K562 (cell line): ENCODE data around the gene FOXA3. TPM values are rescaled to one million over a fixed set of nuclear protein-coding genes. Genes with fewer than 3 reads are reported as not detected.

Experiments used
- AFF4 ChIP-seq: sonication (generic); formaldehyde crosslinking; IDR thresholded peaks from 2 replicates; pipeline ENCODE4 v1.8.0; 2023; ENCODE audit warnings: mild to moderate bottlenecking, missing genetic modification reagents
- ATF7 ChIP-seq: fragments of 450-650 bp; IDR thresholded peaks from 2 replicates; pipeline ENCODE4 v1.7.1; 2014; ENCODE audit warnings: mild to moderate bottlenecking, moderate library complexity
- CEBPZ ChIP-seq: fragments of 150-350 bp; IDR thresholded peaks from 2 replicates; pipeline ENCODE4 v1.6.1; 2014; ENCODE audit warnings: low read depth, mild to moderate bottlenecking, low read length, borderline replicate concordance
- ELK1 ChIP-seq: sonication (generic); formaldehyde crosslinking; IDR thresholded peaks from 2 replicates; pipeline ENCODE4 v1.8.1; 2022; ENCODE audit warnings: missing genetic modification reagents
- ERF ChIP-seq: fragments of 450-650 bp; formaldehyde crosslinking; IDR thresholded peaks from 2 replicates; pipeline ENCODE4 v1.4.0; 2020; ENCODE audit warnings: mild to moderate bottlenecking, mixed read lengths
- RCOR1 ChIP-seq, 2 experiments: IDR thresholded peaks; 2 replicates each; pipeline ENCODE4 v1.6.1; 2012; ENCODE audit warnings: low read depth in 2 of 2, low read length in 2 of 2, borderline replicate concordance in 1 of 2, improper control_type of control experiment in 1 of 2
- ZNF184 ChIP-seq: sonication (generic); formaldehyde crosslinking; IDR thresholded peaks from 2 replicates; pipeline ENCODE4 v1.5.0; 2020; ENCODE audit warnings: missing genetic modification reagents
- ZNF318 ChIP-seq, 2 experiments: fragments of 450-650 bp; IDR thresholded peaks; 2 replicates each; pipeline ENCODE4 v1.6.1; 2016; ENCODE audit warnings: mild to moderate bottlenecking in 2 of 2, borderline replicate concordance in 1 of 2, low read depth in 1 of 2, moderate library complexity in 1 of 2
- ZNF780A ChIP-seq: fragments of 250-450 bp; sonication (Bioruptor Pico); IDR thresholded peaks from 2 replicates; pipeline ENCODE4 v1.5.0; 2021; ENCODE audit warnings: mild to moderate bottlenecking
- polyA plus RNA-seq, 8 experiments: library from polyadenylated mRNA; depleted of rRNA in 4 of 8; stranded (reverse) in 5 of 8; unstranded in 3 of 8; fragments of >200 nt; fragmentation: Nextera tagmentation in 2 of 8; fragmentation: Illumina TruSeq in 1 of 8; extraction: Ambion mirVana in 2 of 8; extraction: Trizol in 1 of 8; gene quantifications; 2 replicates each; pipeline versions ENCODE4 v1.2.1 to v1.2.3, GENCODE V29; 2011 to 2014; ENCODE audit warnings: inconsistent platforms in 1 of 8, missing spikeins in 1 of 8
- total RNA-seq, 7 experiments: library from RNA; depleted of rRNA in 6 of 7; stranded (reverse); fragments of >200 nt in 6 of 7; fragmentation: Illumina TruSeq in 2 of 7; extraction: Trizol in 2 of 7; gene quantifications; 2 replicates each; pipeline versions ENCODE4 v1.2.1 to v1.2.3, GENCODE V29; 2011 to 2021; ENCODE audit warnings: low replicate concordance in 1 of 7

FOXA3 gene
- total and polyA plus RNA-seq, 9 of the 15 experiments (the other 6 are each of a cell fraction or from before 2014, with no cell fraction given), result 1.3 to 15.5 (median 4.7) TPM

GRCh38 chr19:45886427-45887199, 22.5 kb downstream of the FOXA3 start (continued):
- no peak for TF ChIP-seq ZNF318 (IDR thresholded peaks at IDR 0.05; ENCODE audit: borderline replicate concordance in 1 of 2, low read depth in 1 of 2)
- no peak for TF ChIP-seq CEBPZ
- TF ChIP-seq ELK1 (CRISPR knock-in tag), result no peak
- TF ChIP-seq AFF4 (CRISPR knock-in tag), result peak; percentile 55; the same call in 1 of the 2 replicates
- peak; percentile 69 for TF ChIP-seq ATF7
- no peak for TF ChIP-seq ZNF780A (CRISPR knock-in tag)
- TF ChIP-seq RCOR1 (IDR thresholded peaks at IDR 0.05; ENCODE audit: borderline replicate concordance in 1 of 2, low read depth in 2 of 2, low read length in 2 of 2), result peak in 1 of 2 experiments; percentile 73; a peak in 1 of 4 replicates
- TF ChIP-seq ERF, result 0 out of 2 replicates have a peak, but pooled peaks have one; percentile 34
- no peak for TF ChIP-seq ZNF184 (CRISPR knock-in tag)
